CD8-positive, alpha-beta memory T cell (primary cell): ENCODE results near the gene CHD9. TPM values are rescaled to one million over a fixed set of nuclear protein-coding genes. Genes with fewer than 3 reads are reported as not detected.

ENCODE experiments used
- CTCF ChIA-PET: fragments of 350-600 bp; sonication (Branson Sonifier 250); formaldehyde crosslinking; loops from one replicate; lab custom pipeline; 2021; ENCODE audit warnings: antibody characterized with exemption; lab: Charles Lee
- POLR2A ChIA-PET: fragments of 350-600 bp; sonication (Branson Sonifier 250); formaldehyde crosslinking; loops from one replicate; lab custom pipeline; 2021; ENCODE audit warnings: antibody characterized with exemption; lab: Charles Lee
- DNase-seq, 5 donors: peaks; one replicate each; pipeline versions ENCODE4 v3.0.0 to v3.0.0-alpha.2; 2020 to 2022; ENCODE audit warnings: mixed read lengths in 1 of 5
- H3K27ac ChIP-seq: one replicate; pipeline ENCODE4 v1.7.0; 2013; ENCODE audit warnings: low read depth, mild to moderate bottlenecking, low read length, moderate library complexity
- H3K27me3 ChIP-seq: 2 replicates; pipeline ENCODE4 v1.7.0; 2013; ENCODE audit warnings: low read length, mild to moderate bottlenecking; ENCODE audit not compliant: insufficient read depth, poor library complexity, severe bottlenecking
- H3K36me3 ChIP-seq: 2 replicates; pipeline ENCODE4 v1.7.0; 2013; ENCODE audit warnings: mild to moderate bottlenecking, low read length, moderate library complexity; ENCODE audit not compliant: insufficient read depth
- H3K4me1 ChIP-seq: 2 replicates; pipeline ENCODE4 v1.7.0; 2013; ENCODE audit warnings: mild to moderate bottlenecking, low read length, moderate library complexity; ENCODE audit not compliant: insufficient read depth
- H3K4me3 ChIP-seq: 2 replicates; pipeline ENCODE4 v1.7.0; 2013; ENCODE audit warnings: mild to moderate bottlenecking, low read length
- H3K9me3 ChIP-seq: 2 replicates; pipeline ENCODE4 v1.7.0; 2013; ENCODE audit warnings: mild to moderate bottlenecking, low read length
- H3K27ac Mint-ChIP-seq, 8 donors: one replicate each; pipeline ENCODE4 v1.8.0; 2020 to 2021; ENCODE audit warnings: mixed read lengths in 8 of 8, mild to moderate bottlenecking in 6 of 8, inconsistent platforms in 3 of 8, moderate library complexity in 3 of 8
- H3K27me3 Mint-ChIP-seq, 2 donors: one replicate each; pipeline ENCODE4 v1.8.0; 2020 to 2021; ENCODE audit warnings: mixed read lengths in 2 of 2, mild to moderate bottlenecking in 1 of 2, moderate library complexity in 1 of 2
- H3K36me3 Mint-ChIP-seq, 3 donors: one replicate each; pipeline ENCODE4 v1.8.0; 2020 to 2021; ENCODE audit warnings: mixed read lengths in 3 of 3, inconsistent platforms in 1 of 3, mild to moderate bottlenecking in 1 of 3
- H3K4me1 Mint-ChIP-seq, 3 donors: one replicate each; pipeline ENCODE4 v1.8.0; 2020 to 2021; ENCODE audit warnings: mixed read lengths in 3 of 3, inconsistent platforms in 1 of 3, mild to moderate bottlenecking in 1 of 3
- H3K4me3 Mint-ChIP-seq, 7 donors: one replicate each; pipeline ENCODE4 v1.8.0; 2020 to 2021; ENCODE audit warnings: mixed read lengths in 7 of 7, mild to moderate bottlenecking in 6 of 7, moderate library complexity in 4 of 7, inconsistent platforms in 2 of 7
- H3K9me3 Mint-ChIP-seq, 5 donors: one replicate each; pipeline ENCODE4 v1.8.0; 2020 to 2022; ENCODE audit warnings: mixed read lengths in 5 of 5, mild to moderate bottlenecking in 3 of 5, moderate library complexity in 2 of 5, inconsistent platforms in 1 of 5
- polyA plus RNA-seq: library from polyadenylated mRNA; unstranded; fragments of 300-500 nt; fragmentation: Illumina TruSeq; gene quantifications from one replicate; pipeline ENCODE4 v1.2.3, GENCODE V29; 2021
- total RNA-seq, 2 experiments: library from RNA; stranded (reverse); gene quantifications; one replicate each; pipeline ENCODE4 v1.2.3, GENCODE V29; 2021

Gene CHD9
- total and polyA plus RNA-seq, 3 experiments from 2014 or later, result 17.4 to 57.4 (median 21.8) TPM

GRCh38 chr16:53285236-53285635, 230.4 kb downstream of the CHD9 start:
- Histone ChIP-seq H3K27me3 (no peaks in the 10 kb centered on the region), H3K36me3 (no peaks in the 10 kb centered on the region), H3K4me3 (no peak overlapping the region), H3K9me3 (no peaks in the 10 kb centered on the region), H3K27ac (no peak overlapping the region), H3K4me1 (no peaks in the 10 kb centered on the region)
- ChIA-PET CTCF (interaction anchor here (0.8 to 1.3 kb wide), 3 partner anchors 9 to 233 kb away, joined by 3 read pairs; partner anchors contain the start of gene CHD9), POLR2A (no interaction called here)
- H3K9me3 Mint-ChIP-seq, result no peaks in the 10 kb centered on the region
- H3K4me3 Mint-ChIP-seq, result no peak overlapping the region
- no peak for DNase-seq
- H3K27ac Mint-ChIP-seq, result peak overlapping the region in 1 of 8 donors; percentile 67
- peaks cover 5 to 44% (median 16%) of the 10 kb centered on the region in 3 donors for H3K36me3 Mint-ChIP-seq
- H3K4me1 Mint-ChIP-seq, result peaks cover 0 to 5% (median 0%) of the 10 kb centered on the region in 3 donors
- no peaks in the 10 kb centered on the region for H3K27me3 Mint-ChIP-seq

- CTCF ChIA-PET, result interaction anchor here (1.3 kb wide), 1 partner anchor 236 kb away, joined by 3 read pairs; the partner anchor contains the start of gene CHD9
- peaks cover 7% of the 10 kb centered on the region for H3K36me3 ChIP-seq
Observed at GRCh38 chr16:53290520-53290919, 235.7 kb downstream of the CHD9 start.

DNA sequence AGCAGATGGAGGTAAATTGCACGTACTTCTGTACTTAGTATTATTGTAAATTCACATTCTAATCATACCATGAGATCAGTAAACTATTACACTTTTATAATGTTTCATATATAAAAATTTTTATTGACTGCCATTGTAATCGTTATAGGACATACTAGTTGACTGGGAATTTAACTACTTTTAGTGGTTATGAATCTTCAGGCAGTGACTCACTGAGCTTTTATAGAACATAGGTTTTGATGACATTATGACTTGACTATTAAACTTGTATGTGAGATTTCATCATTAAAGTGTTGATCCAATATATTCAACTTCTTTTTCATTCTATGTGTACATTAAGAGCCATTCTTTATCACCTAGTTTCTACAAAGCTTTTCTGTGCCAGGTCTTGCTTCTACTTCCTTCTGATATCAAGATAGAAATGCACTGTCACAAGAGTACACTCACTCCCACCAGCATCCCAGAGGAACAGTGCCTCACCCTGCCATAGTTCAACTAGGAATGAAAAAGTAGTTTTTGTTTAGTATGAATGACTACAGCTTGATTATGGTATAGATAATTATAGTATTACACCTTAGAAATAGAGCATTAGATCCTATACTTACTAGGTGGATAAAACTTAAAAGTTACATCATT, 237.1 kb downstream of the CHD9 start:
- H3K4me3 ChIP-seq, result no peak overlapping the region
- ChIA-PET POLR2A (no interaction called here), CTCF (interaction anchor here (0.8 to 1.3 kb wide), 4 partner anchors 11 to 237 kb away, joined by 3 read pairs; partner anchors contain the start of gene CHD9)
- no peaks in the 10 kb centered on the region for H3K4me1 ChIP-seq
- Mint-ChIP-seq H3K27ac (peak overlapping the region in 2 of 8 donors; percentile 48 to 59), H3K9me3 (no peaks in the 10 kb centered on the region), H3K27me3 (no peaks in the 10 kb centered on the region), H3K36me3 (peaks cover 5 to 80% (median 20%) of the 10 kb centered on the region in 3 donors), H3K4me1 (peaks cover 0 to 9% (median 0%) of the 10 kb centered on the region in 3 donors), H3K4me3 (no peak overlapping the region)
- DNase-seq, result no peak
- H3K9me3 ChIP-seq, result no peaks in the 10 kb centered on the region
- peaks cover 7% of the 10 kb centered on the region for H3K36me3 ChIP-seq
- no peaks in the 10 kb centered on the region for H3K27me3 ChIP-seq
- no peak overlapping the region for H3K27ac ChIP-seq

More at GRCh38 chr16:53290520-53290919, 235.7 kb downstream of the CHD9 start:
- Histone ChIP-seq H3K9me3 (no peaks in the 10 kb centered on the region), H3K4me3 (no peak overlapping the region), H3K27ac (no peak overlapping the region), H3K4me1 (no peaks in the 10 kb centered on the region), H3K27me3 (no peaks in the 10 kb centered on the region)
- no peaks in the 10 kb centered on the region for H3K27me3 Mint-ChIP-seq
- POLR2A ChIA-PET, result no interaction called here
- H3K4me3 Mint-ChIP-seq, result no peak overlapping the region
- H3K9me3 Mint-ChIP-seq, result no peaks in the 10 kb centered on the region
- peak overlapping the region in 3 of 8 donors; percentile 12 to 91 (median 38) for H3K27ac Mint-ChIP-seq
- peaks cover 0 to 5% (median 0%) of the 10 kb centered on the region in 3 donors for H3K4me1 Mint-ChIP-seq
- H3K36me3 Mint-ChIP-seq, result peaks cover 5 to 83% (median 23%) of the 10 kb centered on the region in 3 donors
- no peak for DNase-seq

DNA sequence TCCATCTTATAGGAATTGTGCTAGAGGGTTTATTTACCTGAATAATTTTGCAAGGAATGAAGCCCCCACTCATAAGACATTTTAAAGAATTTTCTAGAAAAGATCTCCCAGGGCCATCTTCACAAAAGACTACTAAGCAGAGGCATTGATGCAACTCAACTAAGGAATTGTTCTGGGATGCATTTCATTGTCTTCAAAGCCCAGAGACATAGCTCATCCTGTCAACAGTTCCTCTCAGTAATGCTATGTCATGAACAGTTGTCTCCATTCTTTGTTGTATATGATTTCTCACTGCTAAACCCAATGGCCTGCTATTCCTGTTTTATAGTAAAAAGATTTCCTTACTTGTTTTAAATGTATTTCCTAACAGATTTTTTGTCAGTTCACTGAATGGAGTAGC, 242.7 kb downstream of the CHD9 start:
- Histone ChIP-seq H3K4me1 (no peaks in the 10 kb centered on the region), H3K27ac (no peak overlapping the region), H3K36me3 (peaks cover 10% of the 10 kb centered on the region), H3K4me3 (no peak overlapping the region), H3K9me3 (no peaks in the 10 kb centered on the region), H3K27me3 (no peaks in the 10 kb centered on the region)
- H3K9me3 Mint-ChIP-seq, result no peaks in the 10 kb centered on the region
- no peaks in the 10 kb centered on the region for H3K27me3 Mint-ChIP-seq
- H3K27ac Mint-ChIP-seq, result no peak overlapping the region
- CTCF ChIA-PET, result interaction anchor here (0.9 to 1.7 kb wide), 4 partner anchors 11 to 243 kb away, joined by 3 to 4 read pairs (median 4); partner anchors contain the start of gene CHD9
- POLR2A ChIA-PET, result no interaction called here
- peaks cover 0 to 4% (median 0%) of the 10 kb centered on the region in 3 donors for H3K4me1 Mint-ChIP-seq
- no peak for DNase-seq
- no peak overlapping the region for H3K4me3 Mint-ChIP-seq
- H3K36me3 Mint-ChIP-seq, result peaks cover 0 to 74% (median 11%) of the 10 kb centered on the region in 3 donors

DNA sequence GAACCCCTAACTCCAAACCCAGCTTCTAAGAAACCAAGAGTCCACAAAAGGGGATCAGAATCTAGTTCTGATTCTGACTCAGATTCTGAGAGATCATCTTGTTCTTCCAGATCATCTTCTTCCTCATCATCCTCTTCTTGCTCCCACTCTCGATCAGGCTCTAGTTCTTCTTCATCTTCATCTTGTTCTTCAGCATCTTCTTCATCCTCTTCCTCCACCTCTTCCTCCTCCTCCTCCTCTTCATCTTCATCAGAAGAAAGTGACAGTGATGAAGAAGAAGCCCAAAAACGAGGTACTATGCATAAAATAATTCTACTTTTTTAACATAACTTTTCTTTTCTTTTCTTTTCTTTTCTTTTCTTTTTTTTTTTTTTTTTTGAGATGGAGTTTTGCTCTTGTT, 249.5 kb downstream of the CHD9 start:
- Histone ChIP-seq H3K27ac (no peak overlapping the region), H3K36me3 (peaks cover 17% of the 10 kb centered on the region), H3K9me3 (no peaks in the 10 kb centered on the region), H3K4me3 (no peak overlapping the region), H3K27me3 (no peaks in the 10 kb centered on the region), H3K4me1 (no peaks in the 10 kb centered on the region)
- Mint-ChIP-seq H3K27ac (no peak overlapping the region), H3K27me3 (no peaks in the 10 kb centered on the region), H3K4me3 (no peak overlapping the region), H3K36me3 (peaks cover 6 to 70% (median 19%) of the 10 kb centered on the region in 3 donors), H3K4me1 (no peaks in the 10 kb centered on the region), H3K9me3 (no peaks in the 10 kb centered on the region)
- DNase-seq, result no peak
- ChIA-PET CTCF (no interaction called here), POLR2A (no interaction called here)

GRCh38 chr16:53305743-53306142, 251.0 kb downstream of the CHD9 start:
- no peaks in the 10 kb centered on the region for H3K27me3 Mint-ChIP-seq
- no peak overlapping the region for H3K27ac ChIP-seq
- H3K27me3 ChIP-seq, result no peaks in the 10 kb centered on the region
- no peak overlapping the region for H3K4me3 Mint-ChIP-seq
- ChIA-PET POLR2A (no interaction called here), CTCF (no interaction called here)
- no peaks in the 10 kb centered on the region for H3K4me1 ChIP-seq
- no peak overlapping the region for H3K27ac Mint-ChIP-seq
- H3K4me3 ChIP-seq, result no peak overlapping the region
- no peaks in the 10 kb centered on the region for H3K4me1 Mint-ChIP-seq
- H3K36me3 Mint-ChIP-seq, result peaks cover 10 to 69% (median 19%) of the 10 kb centered on the region in 3 donors
- no peaks in the 10 kb centered on the region for H3K9me3 ChIP-seq
- DNase-seq, result no peak
- peaks cover 17% of the 10 kb centered on the region for H3K36me3 ChIP-seq
- H3K9me3 Mint-ChIP-seq, result no peaks in the 10 kb centered on the region

DNA sequence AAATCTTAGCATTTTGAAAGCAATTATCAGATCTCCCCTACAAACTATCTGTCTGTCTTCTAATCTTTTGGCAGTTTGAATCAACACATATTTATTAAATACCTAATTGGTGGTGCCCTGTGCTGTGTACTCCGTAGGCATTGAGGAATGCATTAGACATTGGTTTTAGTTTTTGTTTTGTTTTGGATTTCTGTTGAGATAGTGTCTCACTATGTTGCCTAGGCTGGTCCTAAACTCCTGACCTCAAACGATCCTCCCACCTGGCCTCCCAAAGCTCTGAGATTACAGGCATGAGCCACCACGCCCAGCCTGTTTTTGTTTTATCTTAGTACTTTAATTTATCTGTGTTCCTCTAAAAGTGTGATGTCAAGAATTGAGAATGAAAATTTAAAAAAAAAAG, 254.7 kb downstream of the CHD9 start:
- ChIA-PET CTCF (interaction anchor here (1.0 to 1.5 kb wide), 2 partner anchors 11 to 254 kb away, joined by 3 to 4 read pairs; partner anchors contain the start of gene CHD9), POLR2A (no interaction called here)
- Mint-ChIP-seq H3K27ac (peak overlapping the region in 1 of 8 donors; percentile 77), H3K4me3 (no peak overlapping the region), H3K36me3 (peaks cover 10 to 63% (median 19%) of the 10 kb centered on the region in 3 donors), H3K4me1 (no peaks in the 10 kb centered on the region), H3K27me3 (no peaks in the 10 kb centered on the region), H3K9me3 (no peaks in the 10 kb centered on the region)
- Histone ChIP-seq H3K27me3 (no peaks in the 10 kb centered on the region), H3K4me3 (no peak overlapping the region), H3K4me1 (no peaks in the 10 kb centered on the region), H3K27ac (no peak overlapping the region), H3K36me3 (peaks cover 11% of the 10 kb centered on the region), H3K9me3 (no peaks in the 10 kb centered on the region)
- no peak for DNase-seq

GRCh38 chr16:53320992-53321391, 266.2 kb downstream of the CHD9 start:
- CTCF ChIA-PET, result no interaction called here
- H3K36me3 Mint-ChIP-seq, result peaks cover 9 to 60% (median 24%) of the 10 kb centered on the region in 3 donors

More at GRCh38 chr16:53320992-53321391, 266.2 kb downstream of the CHD9 start:
- no peak for DNase-seq
- H3K27ac Mint-ChIP-seq, result no peak overlapping the region
- no peak overlapping the region for H3K4me3 Mint-ChIP-seq
- no peaks in the 10 kb centered on the region for H3K9me3 Mint-ChIP-seq
- Histone ChIP-seq H3K4me3 (no peak overlapping the region), H3K9me3 (no peaks in the 10 kb centered on the region), H3K27me3 (no peaks in the 10 kb centered on the region), H3K4me1 (no peaks in the 10 kb centered on the region), H3K27ac (no peak overlapping the region), H3K36me3 (peaks cover 10% of the 10 kb centered on the region)
- POLR2A ChIA-PET, result no interaction called here
- H3K27me3 Mint-ChIP-seq, result no peaks in the 10 kb centered on the region
- H3K4me1 Mint-ChIP-seq, result no peaks in the 10 kb centered on the region
